UCSD-AML1 (cell line): ENCODE results near the gene ABHD15.
A peak's percentile ranks its signal among the peaks of the same experiment; 100 is the strongest.

Experiments
- DNase-seq: peaks from one replicate; lab custom pipeline; 2025; ENCODE audit not compliant: unreplicated experiment; lab: John Stamatoyannopoulos, UW

Gene ABHD15

GRCh38 chr17:29566473-29567303 is at the start of gene ABHD15:
TSS of gene ABHD15 (minus strand) at chr17:29567037. CDS start at chr17:29566966, 71 bp downstream.
- DNase-seq = peak; percentile 82

- peak; percentile 92 for DNase-seq
Measured at GRCh38 chr17:29615492-29616299, 48.9 kb upstream of the ABHD15 start.

GRCh38 chr17:29615048-29615385 is 48.2 kb upstream of the ABHD15 start:
- DNase-seq = peak; percentile 74

GRCh38 chr17:29614349-29615047 is 47.7 kb upstream of the ABHD15 start:
- no peak for DNase-seq

GRCh38 chr17:29613856-29614255 is 47.0 kb upstream of the ABHD15 start:
- DNase-seq = no peak

GRCh38 chr17:29613352-29613837 is 46.6 kb upstream of the ABHD15 start:
- DNase-seq = peak; percentile 89

- no peak for DNase-seq
Measured at GRCh38 chr17:29612404-29613280, 45.8 kb upstream of the ABHD15 start.

GRCh38 chr17:29612094-29612403 is 45.2 kb upstream of the ABHD15 start:
- DNase-seq = no peak

- DNase-seq = no peak
Measured at GRCh38 chr17:29611351-29612093, 44.7 kb upstream of the ABHD15 start.

GRCh38 chr17:29610395-29610794 is 43.6 kb upstream of the ABHD15 start:
- DNase-seq = no peak

GRCh38 chr17:29608986-29609385 is 42.1 kb upstream of the ABHD15 start:
- no peak for DNase-seq

- no peak for DNase-seq
Measured at GRCh38 chr17:29607557-29608195, 40.8 kb upstream of the ABHD15 start.

- DNase-seq = no peak
Measured at GRCh38 chr17:29603109-29603674, 36.4 kb upstream of the ABHD15 start.

GRCh38 chr17:29597361-29598172 is 30.7 kb upstream of the ABHD15 start:
- DNase-seq = no peak

GRCh38 chr17:29596811-29597210 is 30.0 kb upstream of the ABHD15 start:
- DNase-seq = no peak

- DNase-seq = no peak
Measured at GRCh38 chr17:29595943-29596774, 29.3 kb upstream of the ABHD15 start.
